ENCODE results near the gene LAG3.

The LAG3 gene

GRCh38 chr12:6810758-6811157 lies 38.4 kb downstream of the LAG3 start:
- TF ChIP-seq, protein P1, sequence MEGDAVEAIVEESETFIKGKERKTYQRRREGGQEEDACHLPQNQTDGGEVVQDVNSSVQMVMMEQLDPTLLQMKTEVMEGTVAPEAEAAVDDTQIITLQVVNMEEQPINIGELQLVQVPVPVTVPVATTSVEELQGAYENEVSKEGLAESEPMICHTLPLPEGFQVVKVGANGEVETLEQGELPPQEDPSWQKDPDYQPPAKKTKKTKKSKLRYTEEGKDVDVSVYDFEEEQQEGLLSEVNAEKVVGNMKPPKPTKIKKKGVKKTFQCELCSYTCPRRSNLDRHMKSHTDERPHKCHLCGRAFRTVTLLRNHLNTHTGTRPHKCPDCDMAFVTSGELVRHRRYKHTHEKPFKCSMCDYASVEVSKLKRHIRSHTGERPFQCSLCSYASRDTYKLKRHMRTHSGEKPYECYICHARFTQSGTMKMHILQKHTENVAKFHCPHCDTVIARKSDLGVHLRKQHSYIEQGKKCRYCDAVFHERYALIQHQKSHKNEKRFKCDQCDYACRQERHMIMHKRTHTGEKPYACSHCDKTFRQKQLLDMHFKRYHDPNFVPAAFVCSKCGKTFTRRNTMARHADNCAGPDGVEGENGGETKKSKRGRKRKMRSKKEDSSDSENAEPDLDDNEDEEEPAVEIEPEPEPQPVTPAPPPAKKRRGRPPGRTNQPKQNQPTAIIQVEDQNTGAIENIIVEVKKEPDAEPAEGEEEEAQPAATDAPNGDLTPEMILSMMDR (IDR thresholded peaks at IDR 0.05): no peak

DNA sequence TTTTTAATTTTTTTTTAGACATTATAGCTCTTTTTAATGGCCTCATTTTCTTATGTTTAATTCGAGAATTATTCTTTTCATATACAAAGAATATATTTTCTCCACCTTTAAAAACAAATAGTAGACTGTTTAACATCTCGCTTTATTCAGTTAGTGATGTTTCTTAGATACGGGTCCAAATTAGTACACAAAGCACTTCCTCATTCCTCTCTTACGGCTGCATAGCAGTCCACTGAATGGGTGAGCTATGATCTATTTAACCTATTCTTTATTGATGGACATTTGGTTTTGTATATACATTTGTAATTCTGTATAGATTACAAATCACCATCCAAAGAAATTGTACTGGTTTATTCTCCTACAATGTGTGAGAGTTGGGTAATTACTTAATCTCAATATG lies 41.0 kb downstream of the LAG3 start:
- TF ChIP-seq, protein P1 (IDR thresholded peaks at IDR 0.05): no peak

DNA sequence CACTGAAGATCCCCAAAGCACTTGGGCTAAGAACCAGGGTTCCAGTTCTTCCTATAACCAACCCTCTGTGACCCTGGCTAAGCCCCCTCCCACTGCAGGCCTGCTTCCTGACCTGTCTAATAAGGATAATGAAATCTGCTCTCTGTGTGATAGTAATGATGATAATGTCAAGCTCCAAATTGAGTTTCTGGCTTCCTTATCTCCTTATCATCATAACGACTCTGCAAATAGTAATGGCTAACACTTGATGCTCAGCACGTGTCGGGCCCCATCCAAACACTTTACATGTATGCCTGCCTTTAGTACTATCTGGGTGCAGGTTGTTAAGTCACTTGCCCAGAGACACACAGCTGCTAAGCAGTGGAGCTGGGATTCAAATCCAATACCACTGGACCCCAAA lies 44.3 kb downstream of the LAG3 start:
- TF ChIP-seq, protein P1 (IDR thresholded peaks at IDR 0.05): no peak

- TF ChIP-seq, protein P1 (IDR thresholded peaks at IDR 0.05): no peak
Measured at GRCh38 chr12:6817098-6817497, 44.8 kb downstream of the LAG3 start.

- TF ChIP-seq, protein P1 (IDR thresholded peaks at IDR 0.05): no peak
Measured at GRCh38 chr12:6817662-6818157, 45.4 kb downstream of the LAG3 start.

DNA sequence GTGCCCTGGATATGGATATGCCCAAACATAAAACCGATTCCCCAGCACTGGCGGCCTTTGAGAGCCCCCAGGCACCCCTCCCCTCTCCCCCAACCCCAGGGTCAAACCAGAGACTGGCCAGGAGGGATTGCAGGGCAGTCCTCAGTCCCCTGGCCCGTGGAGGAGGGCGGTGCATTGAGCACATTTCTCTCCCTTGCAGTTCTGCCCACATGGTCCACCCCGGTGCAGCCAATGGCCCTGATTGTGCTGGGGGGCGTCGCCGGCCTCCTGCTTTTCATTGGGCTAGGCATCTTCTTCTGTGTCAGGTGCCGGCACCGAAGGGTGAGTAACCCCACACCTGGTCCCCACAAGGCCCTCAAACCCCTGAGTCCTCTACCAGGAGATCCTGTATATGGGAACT lies 45.9 kb downstream of the LAG3 start:
- TF ChIP-seq, protein P1 (IDR thresholded peaks at IDR 0.05): no peak

- TF ChIP-seq, protein P1 (IDR thresholded peaks at IDR 0.05): no peak
Measured at GRCh38 chr12:6818645-6819044, 46.3 kb downstream of the LAG3 start.

Data from LNCAP (cell line).